EH (cell line): ENCODE results near the gene PIEZO2.
"Not testable (repeated sequence)": the region's sequence is repeated elsewhere in the genome, so short reads cannot be mapped to it uniquely, and the experiment has no call there.

Source experiments
- DNase-seq: peaks from one replicate; pipeline ENCODE4 v3.0.0-alpha.2; 2015; ENCODE audit warnings: low read depth

The PIEZO2 gene

GRCh38 chr18:11148680-11149440 lies 509 bp downstream of the PIEZO2 start:
- no peak for DNase-seq

- DNase-seq, result no peak
Measured at GRCh38 chr18:11147962-11148679, 1.2 kb downstream of the PIEZO2 start.

GRCh38 chr18:11147371-11147951 lies 1.9 kb downstream of the PIEZO2 start:
- DNase-seq, result no peak

- DNase-seq, result no peak
Measured at GRCh38 chr18:11146947-11147345, 2.4 kb downstream of the PIEZO2 start.

- no peak for DNase-seq
Measured at GRCh38 chr18:11146238-11146946, 3.0 kb downstream of the PIEZO2 start.

- DNase-seq, result no peak
Measured at GRCh38 chr18:11145413-11146191, 3.8 kb downstream of the PIEZO2 start.

GRCh38 chr18:11137400-11137799 lies 12.0 kb downstream of the PIEZO2 start:
- DNase-seq, result no peak

GRCh38 chr18:11136241-11136640 lies 13.1 kb downstream of the PIEZO2 start:
- DNase-seq, result no peak

- no peak for DNase-seq
Measured at GRCh38 chr18:11134940-11135339, 14.4 kb downstream of the PIEZO2 start.

GRCh38 chr18:11129059-11129458 lies 20.3 kb downstream of the PIEZO2 start:
- not testable (repeated sequence) for DNase-seq

GRCh38 chr18:11125492-11126315 lies 23.7 kb downstream of the PIEZO2 start:
- DNase-seq, result no peak

GRCh38 chr18:11124054-11124453 lies 25.3 kb downstream of the PIEZO2 start:
- no peak for DNase-seq

GRCh38 chr18:11121443-11121849 lies 27.9 kb downstream of the PIEZO2 start:
- peak; percentile 48 for DNase-seq

GRCh38 chr18:11119959-11120587 lies 29.3 kb downstream of the PIEZO2 start:
- DNase-seq, result peak; percentile 72

- peak; percentile 15 for DNase-seq
Measured at GRCh38 chr18:11119550-11119949, 29.8 kb downstream of the PIEZO2 start.

- no peak for DNase-seq
Measured at GRCh38 chr18:11118051-11118766, 31.2 kb downstream of the PIEZO2 start.

GRCh38 chr18:11115276-11115675 lies 34.1 kb downstream of the PIEZO2 start:
- peak; percentile 31 for DNase-seq

- DNase-seq, result peak; percentile 45
Measured at GRCh38 chr18:11114653-11115052, 34.7 kb downstream of the PIEZO2 start.

- no peak for DNase-seq
Measured at GRCh38 chr18:11113937-11114336, 35.4 kb downstream of the PIEZO2 start.
